Left lung (tissue), 10 donors: Measurements from ENCODE around the gene CDK14. TPM values are rescaled to one million over a fixed set of nuclear protein-coding genes. Genes with fewer than 3 reads are reported as not detected.

Source experiments
- ATAC-seq: fragments of 200-7000 bp; cut with Tn5 transposase; one replicate; pipeline ENCODE4 v1.9.1; 2020; ENCODE audit warnings: moderate library complexity
- DNase-seq, 4 donors: peaks; one replicate each; pipeline ENCODE4 v3.0.0-alpha.2; 2013 to 2020
- H3K27ac ChIP-seq, 2 donors: fragments of 200-600 bp; sonication (generic) in 1 of 2; one replicate each; pipeline versions ENCODE4 v1.5.0 to v1.8.0; 2020 to 2021
- H3K27me3 ChIP-seq, 2 donors: fragments of 200-600 bp; sonication (generic) in 1 of 2; one replicate each; pipeline versions ENCODE4 v1.5.0 to v1.8.0; 2020 to 2021
- H3K36me3 ChIP-seq, 2 donors: fragments of 200-600 bp; sonication (generic) in 1 of 2; one replicate each; pipeline versions ENCODE4 v1.5.0 to v1.8.0; 2020 to 2021
- H3K4me1 ChIP-seq, 2 donors: fragments of 200-600 bp; one replicate each; pipeline ENCODE4 v1.8.0; 2021
- H3K4me3 ChIP-seq, 2 donors: fragments of 200-600 bp; sonication (generic) in 1 of 2; one replicate each; pipeline versions ENCODE4 v1.5.0 to v1.8.0; 2020 to 2021; ENCODE audit warnings: mild to moderate bottlenecking in 1 of 2
- H3K9me3 ChIP-seq, 2 donors: fragments of 200-600 bp; sonication (generic) in 1 of 2; one replicate each; pipeline versions ENCODE4 v1.5.0 to v1.8.0; 2020 to 2021
- CTCF ChIP-seq, 2 donors: fragments of 200-600 bp; sonication (generic) in 1 of 2; IDR thresholded peaks; one replicate each; pipeline versions ENCODE4 v1.5.0 to v1.8.0; 2021; ENCODE audit warnings: antibody characterized with exemption in 2 of 2
- intact Hi-C, 2 donors: fragments of 100-400 bp; cut with DNase I; formaldehyde crosslinking; loops; one replicate each; pipeline versions ENCODE4 v1.11.2 to v1.14.2; 2022
- polyA plus RNA-seq, 6 donors: library from polyadenylated mRNA; unstranded; fragments of 120-200 nt; gene quantifications; one replicate each; pipeline ENCODE4 v1.2.1, GENCODE V29; 2013; ENCODE audit not compliant: insufficient read length in 6 of 6
- total RNA-seq, 2 donors: library from RNA; stranded (reverse); fragmentation: NEBNext Ultra II Directional; extraction: Animal tissue kit (Norgen Biotek cat#: 25700); gene quantifications; one replicate each; pipeline ENCODE4 v1.2.1, GENCODE V29; 2021
- donor health status: DM: no; HTN: yes; CAD: no.
- donor health status: DM: no; HTN: no; CAD: no.

CDK14 gene
- total and polyA plus RNA-seq, 8 donors, result 24.1 to 45.1 (median 30.0) TPM

DNA sequence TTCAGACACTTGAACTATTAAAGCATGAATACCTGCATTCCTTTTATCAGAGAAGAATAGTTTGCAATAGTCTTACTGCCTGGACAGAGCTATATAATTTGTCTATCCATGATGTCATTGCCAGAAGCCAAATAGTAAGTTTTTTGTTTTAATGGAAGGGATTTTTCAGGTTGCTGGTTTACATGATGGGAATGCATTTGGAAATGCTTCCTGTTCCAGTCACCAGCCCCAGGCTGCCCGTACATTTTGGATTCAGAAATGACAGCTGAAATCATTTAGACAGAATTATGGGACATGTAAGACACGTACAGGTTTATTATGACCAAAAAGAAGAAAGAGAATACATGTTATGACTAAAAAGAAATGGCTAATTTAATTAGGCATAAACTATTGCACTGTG, 293.1 kb downstream of the CDK14 start:
- ATAC-seq, result no peak

GRCh38 chr7:90889644-90890043, 293.5 kb downstream of the CDK14 start:
- Histone ChIP-seq H3K27me3 (no peaks in the 10 kb centered on the region), H3K27ac (no peak overlapping the region), H3K4me1 (no peaks in the 10 kb centered on the region), H3K4me3 (no peak overlapping the region), H3K9me3 (no peaks in the 10 kb centered on the region), H3K36me3 (no peaks in the 10 kb centered on the region)
- TF ChIP-seq CTCF (IDR thresholded peaks at IDR 0.05), result no peak
- intact Hi-C loops, result no loop called here
- ATAC-seq (no peak), DNase-seq (peak in 2 of 4 donors; percentile 6 to 14)

More for the DNA sequence above, 293.1 kb downstream of the CDK14 start:
- Histone ChIP-seq H3K4me1 (no peaks in the 10 kb centered on the region), H3K9me3 (no peaks in the 10 kb centered on the region), H3K27ac (no peak overlapping the region), H3K27me3 (no peaks in the 10 kb centered on the region), H3K36me3 (no peaks in the 10 kb centered on the region), H3K4me3 (no peak overlapping the region)
- no peak for TF ChIP-seq CTCF (IDR thresholded peaks at IDR 0.05)
- DNase-seq, result no peak
- intact Hi-C loops, result no loop called here

GRCh38 chr7:90891529-90891928, 295.4 kb downstream of the CDK14 start:
- ATAC-seq, result no peak
- no peak overlapping the region for H3K27ac ChIP-seq
- no peaks in the 10 kb centered on the region for H3K36me3 ChIP-seq
- TF ChIP-seq CTCF (IDR thresholded peaks at IDR 0.05), result no peak
- no peaks in the 10 kb centered on the region for H3K27me3 ChIP-seq
- no peak overlapping the region for H3K4me3 ChIP-seq
- H3K9me3 ChIP-seq, result no peaks in the 10 kb centered on the region
- DNase-seq, result no peak
- intact Hi-C loops, result no loop called here
- H3K4me1 ChIP-seq, result no peaks in the 10 kb centered on the region

GRCh38 chr7:90892213-90892612, 296.1 kb downstream of the CDK14 start:
- intact Hi-C loops, result no loop called here
- ATAC-seq (no peak), DNase-seq (no peak)
- Histone ChIP-seq H3K9me3 (no peaks in the 10 kb centered on the region), H3K4me3 (no peak overlapping the region), H3K27ac (no peak overlapping the region), H3K36me3 (no peaks in the 10 kb centered on the region), H3K4me1 (no peaks in the 10 kb centered on the region), H3K27me3 (no peaks in the 10 kb centered on the region)
- TF ChIP-seq CTCF (IDR thresholded peaks at IDR 0.05), result no peak

GRCh38 chr7:90894122-90894521, 298.0 kb downstream of the CDK14 start:
- intact Hi-C loops, result no loop called here
- H3K9me3 ChIP-seq, result no peaks in the 10 kb centered on the region

More at GRCh38 chr7:90894122-90894521, 298.0 kb downstream of the CDK14 start:
- no peaks in the 10 kb centered on the region for H3K4me1 ChIP-seq
- no peak for ATAC-seq
- H3K4me3 ChIP-seq, result no peak overlapping the region
- no peak overlapping the region for H3K27ac ChIP-seq
- no peak for DNase-seq
- no peak for TF ChIP-seq CTCF (IDR thresholded peaks at IDR 0.05)
- no peaks in the 10 kb centered on the region for H3K36me3 ChIP-seq
- no peaks in the 10 kb centered on the region for H3K27me3 ChIP-seq
